Fibroblast of the aortic adventitia (primary cell): ENCODE measurements around the gene UQCR10. TPM values are rescaled to one million over a fixed set of nuclear protein-coding genes. Genes with fewer than 3 reads are reported as not detected.

ENCODE experiments used
- DNase-seq: peaks from one replicate; pipeline ENCODE4 v3.0.0-alpha.2; 2010; ENCODE audit warnings: low read depth
- H3K4me3 ChIP-seq: 2 replicates; pipeline ENCODE4 v1.5.1; 2011; ENCODE audit warnings: low read depth, mild to moderate bottlenecking, control low read depth, low read length, moderate library complexity
- small RNA-seq: library from RNA; depleted of rRNA; stranded (forward); fragments of <200 nt; gene quantifications from one replicate; pipeline ENCODE3, GENCODE V24; 2012
- total RNA-seq: library from RNA; depleted of rRNA; stranded (reverse); fragments of >200 nt; gene quantifications from 2 replicates; pipeline ENCODE4 v1.2.3, GENCODE V29; 2012; ENCODE audit warnings: low replicate concordance
- TF ChIP-seq, protein P1 (sequence below): IDR thresholded peaks from 2 replicates; pipeline ENCODE4 v1.5.1; 2011; ENCODE audit warnings: mild to moderate bottlenecking, low read length, control low read depth, inconsistent platforms; ENCODE audit not compliant: insufficient read depth

The UQCR10 gene
- total RNA-seq, 1 donor: 53.2 TPM

DNA sequence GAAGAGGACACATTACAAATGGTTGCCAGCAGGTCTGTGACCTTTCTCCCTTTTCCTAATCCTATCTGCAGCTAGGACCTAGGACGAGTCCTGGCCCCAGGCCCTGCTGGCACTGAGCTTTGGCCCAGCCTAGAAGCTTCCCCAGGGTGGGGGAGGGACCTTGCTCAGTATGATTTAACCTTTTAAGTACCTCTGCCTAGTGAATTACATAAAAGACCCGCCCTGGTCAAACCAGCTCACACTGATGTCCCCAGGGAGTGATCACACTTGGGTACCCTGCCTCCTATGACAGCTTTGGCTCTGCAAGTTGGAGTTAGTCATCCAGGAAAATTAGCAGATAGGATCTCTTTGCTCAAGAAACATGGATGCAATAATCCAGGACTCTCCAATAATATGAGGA is 49.0 kb downstream of the UQCR10 start:
- no peak overlapping the region for H3K4me3 ChIP-seq
- DNase-seq: peak; percentile 67
- TF ChIP-seq, protein P1, sequence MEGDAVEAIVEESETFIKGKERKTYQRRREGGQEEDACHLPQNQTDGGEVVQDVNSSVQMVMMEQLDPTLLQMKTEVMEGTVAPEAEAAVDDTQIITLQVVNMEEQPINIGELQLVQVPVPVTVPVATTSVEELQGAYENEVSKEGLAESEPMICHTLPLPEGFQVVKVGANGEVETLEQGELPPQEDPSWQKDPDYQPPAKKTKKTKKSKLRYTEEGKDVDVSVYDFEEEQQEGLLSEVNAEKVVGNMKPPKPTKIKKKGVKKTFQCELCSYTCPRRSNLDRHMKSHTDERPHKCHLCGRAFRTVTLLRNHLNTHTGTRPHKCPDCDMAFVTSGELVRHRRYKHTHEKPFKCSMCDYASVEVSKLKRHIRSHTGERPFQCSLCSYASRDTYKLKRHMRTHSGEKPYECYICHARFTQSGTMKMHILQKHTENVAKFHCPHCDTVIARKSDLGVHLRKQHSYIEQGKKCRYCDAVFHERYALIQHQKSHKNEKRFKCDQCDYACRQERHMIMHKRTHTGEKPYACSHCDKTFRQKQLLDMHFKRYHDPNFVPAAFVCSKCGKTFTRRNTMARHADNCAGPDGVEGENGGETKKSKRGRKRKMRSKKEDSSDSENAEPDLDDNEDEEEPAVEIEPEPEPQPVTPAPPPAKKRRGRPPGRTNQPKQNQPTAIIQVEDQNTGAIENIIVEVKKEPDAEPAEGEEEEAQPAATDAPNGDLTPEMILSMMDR: no peak

- DNase-seq: peak; percentile 40
- H3K4me3 ChIP-seq: no peak overlapping the region
- TF ChIP-seq, protein P1: no peak
These were observed 49.4 kb downstream of the UQCR10 start for GRCh38 chr22:29816539-29816938.

DNA sequence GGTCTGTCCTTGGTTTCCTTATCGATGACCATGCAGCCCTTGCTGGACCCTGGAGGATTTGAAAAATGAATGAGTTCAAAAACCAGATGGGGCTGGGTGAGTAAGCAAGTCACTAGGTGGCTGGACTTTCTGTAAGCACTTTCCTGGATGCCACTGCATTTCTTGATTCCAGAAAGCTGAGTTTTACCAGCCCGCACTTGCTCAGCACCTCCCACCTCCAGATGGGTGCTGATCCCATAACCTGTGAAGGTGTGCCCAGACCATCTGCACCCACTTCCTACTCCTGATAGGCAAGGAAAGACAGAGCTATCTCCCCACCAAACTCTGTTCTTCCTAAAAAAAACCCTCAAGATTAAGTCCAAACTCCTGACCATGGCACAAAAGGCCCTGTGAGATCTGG is 49.8 kb downstream of the UQCR10 start:
- TF ChIP-seq, protein P1: no peak
- H3K4me3 ChIP-seq: no peak overlapping the region
- DNase-seq: no peak

DNA sequence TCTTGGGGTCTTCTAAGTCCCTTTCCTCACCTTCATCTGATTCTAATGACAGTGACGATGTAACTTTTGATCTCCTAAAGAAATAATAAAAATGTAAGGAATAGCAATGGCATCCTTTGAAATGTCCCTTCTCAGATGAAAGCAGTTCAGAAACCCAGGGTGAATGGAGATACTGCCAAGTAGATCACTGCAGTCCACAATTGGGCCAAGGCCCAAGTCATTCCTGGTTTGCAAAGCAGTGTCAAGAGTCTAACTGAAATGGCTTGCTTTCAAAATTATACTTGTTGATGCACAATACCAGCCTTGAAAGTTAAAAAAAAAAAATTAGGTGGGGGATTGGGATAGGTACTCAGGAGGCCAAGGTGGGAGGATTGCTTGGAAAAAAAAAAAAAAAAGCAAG is 50.6 kb downstream of the UQCR10 start:
- TF ChIP-seq, protein P1: no peak
- no peak overlapping the region for H3K4me3 ChIP-seq
- DNase-seq: no peak

DNA sequence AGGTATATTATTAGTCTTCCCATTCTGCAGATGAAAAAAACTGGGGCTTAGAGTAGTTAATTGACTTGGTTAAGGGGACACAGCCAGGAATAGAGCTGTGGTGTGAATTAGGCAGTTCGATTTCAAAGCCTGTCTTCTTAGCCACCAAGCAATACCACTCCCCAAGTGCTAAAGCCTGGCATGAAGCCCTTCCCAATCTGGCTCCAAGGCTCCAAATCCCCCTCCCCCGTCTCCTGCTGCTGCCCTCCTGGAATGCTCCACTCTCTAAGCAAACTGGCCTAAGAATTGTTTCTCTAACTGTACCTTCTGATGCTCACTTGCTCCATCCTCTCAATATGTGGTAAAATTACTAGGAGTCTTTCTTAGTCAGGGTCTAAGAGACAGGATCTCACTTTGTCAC is 52.3 kb downstream of the UQCR10 start:
- H3K4me3 ChIP-seq: no peak overlapping the region
- TF ChIP-seq, protein P1: no peak

More for the DNA sequence above, 52.3 kb downstream of the UQCR10 start:
- no peak for DNase-seq

Small RNAs within 50 kb of the gene (small RNA-seq; reads per million reads assigned to genes)
- not detected for gene RF00019

Other genes with a start within 250 kb of the UQCR10 start
- gene THOC5, start 213.6 kb upstream of the UQCR10 start, total RNA-seq: 53.1 and 54.0 TPM in 2 replicates
- gene NIPSNAP1, start 186.3 kb upstream of the UQCR10 start, total RNA-seq: 15.8 and 30.1 TPM in 2 replicates
- 59.8 and 65.9 TPM in 2 replicates for gene NF2, start 163.7 kb upstream of the UQCR10 start, total RNA-seq
- gene CABP7, start 47.4 kb upstream of the UQCR10 start, total RNA-seq: not detected in 2 replicates
- gene ZMAT5, start 362 bp upstream of the UQCR10 start, total RNA-seq: 10.6 and 17.2 TPM in 2 replicates
- 22.4 and 33.6 TPM in 2 replicates for gene ASCC2, start 70.9 kb downstream of the UQCR10 start, total RNA-seq
- gene MTMR3, start 115.8 kb downstream of the UQCR10 start, total RNA-seq: 26.9 and 29.8 TPM in 2 replicates